GM19240 (cell line): ENCODE data around the gene MC5R.
"Not testable (repeated sequence)": the region's sequence is repeated elsewhere in the genome, so short reads cannot be mapped to it uniquely, and the experiment has no call there.

Experiments
- DNase-seq: peaks from one replicate; pipeline ENCODE4 v3.0.0; 2011; ENCODE audit warnings: low spot score; ENCODE audit not compliant: insufficient read length

Gene MC5R

GRCh38 chr18:13836559-13836958 lies 12.6 kb downstream of the MC5R start:
- DNase-seq, result no peak

- DNase-seq, result no peak
Observed at GRCh38 chr18:13849791-13850190, 25.8 kb downstream of the MC5R start.

DNA sequence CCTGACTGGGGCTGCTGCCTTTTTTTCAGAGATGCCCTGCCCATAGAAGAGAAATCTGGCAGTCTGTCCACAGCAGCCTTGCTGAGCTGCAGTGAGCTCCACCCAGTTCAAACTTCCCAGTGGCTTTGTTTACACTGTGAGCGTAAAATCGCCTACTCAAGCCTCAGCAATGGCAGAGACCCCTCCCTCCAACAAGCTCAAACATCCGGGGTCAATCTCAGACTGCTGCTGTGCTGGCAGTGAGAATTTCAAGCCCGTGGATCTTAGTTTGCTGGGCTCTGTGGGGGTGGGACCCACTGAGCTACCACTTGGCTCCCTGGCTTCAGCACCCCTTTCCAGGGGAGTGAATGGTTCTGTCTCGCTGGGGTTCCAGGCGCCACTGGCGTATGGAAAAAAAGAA lies 38.9 kb downstream of the MC5R start:
- DNase-seq, result not testable (repeated sequence)

DNA sequence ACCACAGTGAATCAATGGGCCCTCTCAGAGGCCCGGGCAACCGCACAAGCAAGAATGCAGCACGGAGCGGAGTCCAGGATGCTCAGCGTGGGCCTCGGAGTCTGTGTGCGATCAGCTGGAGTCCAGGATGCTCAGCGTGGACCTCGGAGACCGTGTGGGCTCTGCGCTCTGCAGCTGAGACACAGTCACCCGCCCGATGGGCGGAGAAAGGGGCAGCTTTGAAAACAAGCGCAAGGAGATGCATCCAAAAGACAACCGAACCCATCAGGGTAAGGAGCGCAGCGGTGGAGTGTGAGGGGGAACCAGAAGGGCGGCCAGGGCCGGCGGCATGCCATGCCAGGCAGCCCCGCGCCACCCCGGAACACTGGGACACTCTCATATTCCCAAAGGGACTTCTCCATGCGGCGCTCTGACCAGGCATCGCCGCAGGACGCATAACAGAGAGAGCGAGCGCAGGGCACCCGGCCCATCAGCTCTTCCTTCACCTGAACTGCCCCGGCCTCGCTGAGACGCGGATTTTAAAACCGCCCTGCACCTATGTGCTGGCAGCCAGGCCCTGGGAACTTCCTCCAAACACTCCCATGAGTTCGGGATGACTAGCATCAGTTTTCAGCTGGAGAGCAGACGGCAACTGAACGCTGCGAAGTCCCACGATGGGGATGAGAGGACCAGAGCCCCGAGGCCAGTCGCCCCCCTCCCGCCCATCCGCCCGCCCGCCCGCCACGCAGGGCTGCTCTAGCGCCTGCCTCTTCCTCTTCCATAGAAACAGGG lies 44.7 kb downstream of the MC5R start:
- no peak for DNase-seq

GRCh38 chr18:13871701-13872100 lies 47.8 kb downstream of the MC5R start:
- DNase-seq, result no peak

DNA sequence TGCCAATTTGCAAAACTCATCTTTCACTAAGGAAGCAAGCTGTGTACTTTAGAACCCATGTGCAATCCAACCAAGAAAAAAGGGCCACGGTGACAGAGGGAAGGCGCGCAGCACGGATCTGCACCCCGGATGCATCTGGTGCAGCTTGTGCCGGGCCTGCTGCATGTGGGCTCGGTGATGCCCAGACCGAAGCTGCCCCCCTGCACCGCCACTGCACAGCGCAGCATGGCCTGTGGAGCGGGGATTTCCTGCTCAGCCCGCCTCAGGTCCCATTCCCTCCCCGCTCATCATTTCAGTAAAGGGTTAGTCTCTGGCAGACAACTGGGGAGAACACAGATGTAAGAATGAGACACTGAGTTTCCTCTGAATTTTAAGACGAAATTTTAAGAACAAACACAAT lies 48.4 kb downstream of the MC5R start:
- no peak for DNase-seq

DNA sequence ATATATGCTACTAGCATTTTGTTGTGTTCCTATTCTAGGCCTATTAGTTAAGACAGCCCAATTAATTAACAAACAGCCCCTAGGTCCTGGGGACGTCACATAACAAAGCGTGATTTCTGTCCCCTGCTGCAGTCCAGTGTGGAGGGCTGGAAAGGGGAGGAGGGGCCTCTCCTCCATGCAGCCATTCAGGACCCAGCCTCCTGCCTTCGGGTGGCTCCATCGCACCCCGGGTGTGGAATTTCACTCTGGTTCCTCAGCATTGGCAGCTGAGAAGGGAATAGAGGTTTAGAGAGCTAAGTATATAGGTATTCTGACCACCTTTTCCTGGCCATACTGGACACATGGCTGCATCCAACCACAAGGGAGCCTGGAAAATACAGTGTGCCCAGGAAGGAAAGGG lies 49.0 kb downstream of the MC5R start:
- no peak for DNase-seq

GRCh38 chr18:13874558-13874957 lies 50.6 kb downstream of the MC5R start:
- no peak for DNase-seq
